Frontal cortex (tissue), 4 donors: ENCODE data around the gene WDTC1. TPM values are rescaled to one million over a fixed set of nuclear protein-coding genes. Genes with fewer than 3 reads are reported as not detected.
"Not testable (repeated sequence)": the region's sequence is repeated elsewhere in the genome, so short reads cannot be mapped to it uniquely, and the experiment has no call there.

Experiments used
- DNase-seq, 2 donors: peaks; one replicate each; pipeline ENCODE4 v3.0.0; 2012; ENCODE audit warnings: low spot score in 2 of 2
- FAIRE-seq: peaks from 2 replicates; lab custom pipeline; 2012; peaks lifted over from hg19 to GRCh38; lab: Jason Lieb, UNC
- total RNA-seq: library from RNA; depleted of rRNA; stranded (reverse); fragments of >200 nt; gene quantifications from one replicate; pipeline ENCODE4 v1.2.3, GENCODE V29; 2014
- donor health status: control.
- donor health status: control.
- donor health status: control.

The WDTC1 gene
- total RNA-seq, 1 donor from 2014 or later = 15.5 TPM

GRCh38 chr1:27241677-27242076, 7.2 kb downstream of the WDTC1 start:
- no peak for DNase-seq

GRCh38 chr1:27243665-27244064, 9.2 kb downstream of the WDTC1 start:
- not testable (repeated sequence) for FAIRE-seq, DNase-seq

More at GRCh38 chr1:27241677-27242076, 7.2 kb downstream of the WDTC1 start:
- no peak for FAIRE-seq

DNA sequence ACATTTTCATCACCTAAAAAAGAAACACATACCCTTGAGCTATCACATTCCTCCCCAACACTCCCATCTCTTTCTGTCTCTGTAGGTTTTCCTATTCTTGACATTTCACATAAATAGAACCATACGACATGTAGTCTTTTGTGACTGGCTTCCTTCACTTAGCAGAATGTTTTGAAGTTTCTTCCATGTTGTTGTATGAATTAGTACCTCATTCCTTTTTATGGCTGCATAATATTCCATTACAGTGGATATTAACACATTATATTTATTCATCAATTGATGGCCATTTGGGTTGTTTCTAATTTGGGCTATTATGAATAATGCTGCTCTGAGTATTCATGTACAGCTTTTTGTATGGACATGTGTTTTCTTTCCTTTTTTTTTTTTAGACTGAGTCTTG, 11.8 kb downstream of the WDTC1 start:
- no peak for FAIRE-seq
- DNase-seq = no peak

DNA sequence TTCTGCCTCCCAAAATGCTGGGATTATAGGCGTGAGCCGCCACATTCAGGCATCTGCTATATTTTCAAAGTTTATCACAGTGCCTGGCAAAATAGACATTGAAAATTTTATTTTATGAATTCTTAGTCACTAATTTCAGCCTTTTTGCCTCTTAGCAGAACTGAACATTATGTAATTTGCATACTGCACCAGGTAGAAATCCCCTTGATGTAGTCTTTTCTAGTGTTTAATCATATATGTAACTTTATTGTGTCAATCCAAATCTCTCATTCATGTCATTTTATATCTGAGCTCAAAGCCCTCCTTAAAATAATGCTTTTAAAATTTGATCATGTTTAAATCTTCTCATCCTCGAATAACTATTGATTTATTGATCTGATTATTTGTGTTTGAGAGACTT, 19.2 kb downstream of the WDTC1 start:
- FAIRE-seq (no peak), DNase-seq (no peak)

DNA sequence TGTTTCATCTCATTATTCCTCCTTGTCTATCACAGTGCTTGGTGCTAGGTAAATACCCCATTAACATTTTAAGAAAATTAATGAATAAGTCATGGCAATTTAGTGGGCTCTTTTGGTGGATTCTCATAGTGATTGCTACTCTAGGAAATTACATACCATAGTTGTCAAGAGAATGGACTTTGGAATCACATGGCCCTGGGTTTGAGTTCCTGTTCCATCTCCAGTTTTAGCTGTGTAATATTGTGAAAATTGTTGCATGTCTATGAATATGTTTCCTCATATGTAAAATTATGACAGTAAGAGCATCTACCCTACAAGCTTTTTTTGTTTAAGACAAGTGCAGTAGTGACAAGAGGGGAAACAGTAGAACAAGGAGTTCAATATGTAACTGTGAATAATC, 20.7 kb downstream of the WDTC1 start:
- FAIRE-seq (no peak), DNase-seq (no peak)

GRCh38 chr1:27257155-27257554, 22.7 kb downstream of the WDTC1 start:
- FAIRE-seq = no peak

GRCh38 chr1:27258598-27258997, 24.2 kb downstream of the WDTC1 start:
- DNase-seq = no peak

More at GRCh38 chr1:27257155-27257554, 22.7 kb downstream of the WDTC1 start:
- DNase-seq = no peak

GRCh38 chr1:27267153-27267552, 32.7 kb downstream of the WDTC1 start:
- FAIRE-seq (no peak), DNase-seq (no peak)

More at GRCh38 chr1:27258598-27258997, 24.2 kb downstream of the WDTC1 start:
- no peak for FAIRE-seq

DNA sequence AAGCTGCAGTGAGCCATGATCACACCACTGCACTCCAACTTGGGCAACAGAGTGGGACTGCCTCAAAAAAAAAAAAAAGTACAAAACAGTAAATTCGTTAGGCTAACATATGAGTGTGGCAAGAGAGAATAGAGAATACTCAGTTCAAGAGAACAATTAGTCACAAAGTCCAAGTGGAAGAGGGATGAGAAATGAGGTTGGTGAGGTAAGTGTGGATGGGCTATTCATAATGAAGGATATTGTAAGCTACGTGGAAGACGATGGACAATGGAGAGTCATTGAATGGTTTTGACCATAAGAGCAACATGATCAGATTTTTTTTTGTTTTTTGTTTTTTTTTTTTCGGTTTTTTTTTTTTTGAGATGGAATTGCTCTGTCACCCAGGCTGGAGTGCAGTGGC, 34.8 kb downstream of the WDTC1 start:
- FAIRE-seq (no peak), DNase-seq (no peak)

GRCh38 chr1:27274204-27274603, 39.8 kb downstream of the WDTC1 start:
- FAIRE-seq = no peak
- DNase-seq = no peak

GRCh38 chr1:27275696-27276095, 41.3 kb downstream of the WDTC1 start:
- no peak for FAIRE-seq

GRCh38 chr1:27284425-27285273, 50.2 kb downstream of the WDTC1 start:
- FAIRE-seq (no peak), DNase-seq (peak; percentile 75 to 84)

More at GRCh38 chr1:27275696-27276095, 41.3 kb downstream of the WDTC1 start:
- DNase-seq = no peak

DNA sequence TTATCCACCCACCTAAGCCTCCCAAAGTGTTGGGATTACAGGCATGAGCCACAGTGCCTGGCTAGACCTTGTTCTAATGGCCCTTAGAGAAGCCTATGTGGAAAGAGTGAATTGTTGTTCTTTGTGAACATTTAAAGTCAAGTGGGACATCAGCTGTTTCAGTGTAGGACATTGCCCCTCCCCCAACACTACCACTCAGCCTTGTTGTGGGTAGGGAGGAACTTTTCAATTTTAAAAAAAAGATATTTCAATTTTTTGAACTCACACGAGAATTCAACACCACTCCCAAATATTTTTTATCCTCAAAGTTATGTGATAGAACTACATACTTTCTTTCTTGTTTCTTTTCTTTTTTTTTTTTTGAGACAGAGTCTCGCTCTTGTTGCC, 50.8 kb downstream of the WDTC1 start:
- FAIRE-seq = no peak
- peak in 1 of 2 donors; percentile 27 for DNase-seq

- not testable (repeated sequence) for FAIRE-seq, DNase-seq
These were observed 51.4 kb downstream of the WDTC1 start for GRCh38 chr1:27285821-27286220.

DNA sequence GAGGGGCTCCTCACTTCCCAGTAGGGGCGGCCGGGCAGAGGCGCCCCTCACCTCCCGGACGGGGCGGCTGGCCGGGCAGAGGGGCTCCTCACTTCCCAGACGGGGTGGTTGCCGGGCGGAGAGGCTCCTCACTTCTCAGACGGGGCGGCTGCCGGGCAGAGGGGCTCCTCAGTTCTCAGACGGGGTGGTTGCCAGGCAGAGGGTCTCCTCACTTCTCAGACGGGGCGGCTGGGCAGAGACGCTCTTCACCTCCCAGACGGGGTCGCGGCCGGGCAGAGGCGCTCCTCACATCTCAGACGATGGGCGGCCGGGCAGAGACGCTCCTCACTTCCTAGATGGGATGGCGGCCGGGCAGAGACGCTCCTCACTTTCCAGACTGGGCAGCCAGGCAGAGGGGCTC, 54.7 kb downstream of the WDTC1 start:
- not testable (repeated sequence) for DNase-seq, FAIRE-seq

DNA sequence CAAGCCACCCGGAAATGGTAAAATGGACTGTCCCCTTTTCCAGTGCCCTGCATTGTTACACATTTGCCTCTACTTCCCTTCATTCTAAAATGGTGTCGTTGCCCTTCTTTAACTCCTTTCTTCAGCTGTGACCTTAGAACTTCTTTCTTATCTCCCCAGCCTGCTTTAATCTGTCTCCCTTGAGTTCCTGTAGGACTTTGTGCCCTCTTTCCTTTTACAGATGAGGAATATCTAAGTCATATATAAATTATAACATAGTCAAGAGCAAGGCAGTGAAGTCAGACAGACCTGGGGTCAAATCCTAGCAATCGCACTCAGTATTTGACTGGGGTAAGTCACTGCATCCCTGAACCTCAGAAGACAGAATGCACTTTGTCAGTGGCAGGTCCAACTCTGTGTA, 56.1 kb downstream of the WDTC1 start:
- no peak for FAIRE-seq

DNA sequence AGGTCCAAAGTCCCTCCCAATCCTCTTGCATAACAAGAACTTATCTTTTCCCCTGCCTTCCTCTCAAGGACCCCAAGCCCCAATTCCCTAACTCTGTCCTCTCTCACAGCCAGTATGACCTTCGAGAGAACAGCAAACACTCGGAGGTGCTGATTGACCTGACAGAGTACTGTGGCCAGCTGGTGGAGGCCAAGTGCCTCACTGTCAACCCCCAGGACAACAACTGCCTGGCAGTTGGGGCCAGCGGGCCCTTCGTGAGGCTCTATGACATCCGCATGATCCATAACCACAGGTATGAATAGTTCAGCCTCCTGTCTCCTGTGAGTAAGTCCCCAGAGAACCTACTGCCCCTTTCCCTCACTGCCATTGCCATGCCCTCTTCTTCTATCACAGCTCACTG, 57.7 kb downstream of the WDTC1 start:
- DNase-seq (no peak), FAIRE-seq (no peak)

More for the DNA sequence above, 56.1 kb downstream of the WDTC1 start:
- DNase-seq = no peak

DNA sequence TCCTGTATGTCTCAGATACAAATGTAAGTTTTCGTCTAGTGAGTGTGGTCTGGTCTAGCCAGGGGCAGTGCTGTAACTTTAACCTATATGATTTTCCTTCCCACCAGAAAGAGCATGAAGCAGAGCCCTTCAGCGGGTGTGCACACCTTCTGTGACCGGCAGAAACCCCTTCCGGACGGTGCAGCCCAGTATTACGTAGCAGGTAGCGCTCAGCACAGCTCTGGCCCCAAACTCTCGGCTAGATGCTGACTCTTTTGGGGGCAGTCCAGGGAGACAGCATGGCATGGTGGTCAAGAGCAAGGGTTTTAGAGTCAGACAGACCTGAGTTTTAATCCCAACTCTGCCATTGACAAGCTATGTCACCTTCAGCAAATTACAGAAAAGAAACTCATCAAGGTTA, 59.5 kb downstream of the WDTC1 start:
- DNase-seq (no peak), FAIRE-seq (no peak)

DNA sequence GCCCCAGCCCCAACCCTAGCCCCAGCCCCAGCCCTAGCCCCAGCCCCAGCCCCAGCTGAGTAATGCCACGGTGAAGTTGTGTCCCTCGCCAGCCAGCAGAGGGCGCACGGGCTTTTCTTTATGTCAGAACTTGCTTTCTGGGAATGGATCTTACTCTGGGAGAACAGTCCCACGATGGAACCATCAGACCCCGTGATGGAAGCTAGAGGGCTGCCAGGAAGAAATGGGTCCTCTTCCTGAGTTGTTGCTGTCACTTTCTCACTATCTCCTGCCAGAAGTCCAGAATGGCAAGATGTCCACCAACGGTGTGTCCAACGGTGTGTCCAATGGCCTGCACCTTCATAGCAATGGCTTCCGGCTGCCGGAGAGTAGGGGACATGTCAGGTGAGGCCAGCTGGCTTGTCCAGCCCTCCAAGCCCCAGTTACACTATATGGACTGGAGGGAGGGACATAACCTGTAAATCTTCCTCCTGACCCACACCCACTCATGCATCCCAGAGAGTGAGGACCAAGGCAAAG, 62.4 kb downstream of the WDTC1 start:
- DNase-seq = peak; percentile 66 to 82
- FAIRE-seq = no peak

GRCh38 chr1:27297903-27298302, 63.5 kb downstream of the WDTC1 start:
- DNase-seq = no peak
- FAIRE-seq = no peak

DNA sequence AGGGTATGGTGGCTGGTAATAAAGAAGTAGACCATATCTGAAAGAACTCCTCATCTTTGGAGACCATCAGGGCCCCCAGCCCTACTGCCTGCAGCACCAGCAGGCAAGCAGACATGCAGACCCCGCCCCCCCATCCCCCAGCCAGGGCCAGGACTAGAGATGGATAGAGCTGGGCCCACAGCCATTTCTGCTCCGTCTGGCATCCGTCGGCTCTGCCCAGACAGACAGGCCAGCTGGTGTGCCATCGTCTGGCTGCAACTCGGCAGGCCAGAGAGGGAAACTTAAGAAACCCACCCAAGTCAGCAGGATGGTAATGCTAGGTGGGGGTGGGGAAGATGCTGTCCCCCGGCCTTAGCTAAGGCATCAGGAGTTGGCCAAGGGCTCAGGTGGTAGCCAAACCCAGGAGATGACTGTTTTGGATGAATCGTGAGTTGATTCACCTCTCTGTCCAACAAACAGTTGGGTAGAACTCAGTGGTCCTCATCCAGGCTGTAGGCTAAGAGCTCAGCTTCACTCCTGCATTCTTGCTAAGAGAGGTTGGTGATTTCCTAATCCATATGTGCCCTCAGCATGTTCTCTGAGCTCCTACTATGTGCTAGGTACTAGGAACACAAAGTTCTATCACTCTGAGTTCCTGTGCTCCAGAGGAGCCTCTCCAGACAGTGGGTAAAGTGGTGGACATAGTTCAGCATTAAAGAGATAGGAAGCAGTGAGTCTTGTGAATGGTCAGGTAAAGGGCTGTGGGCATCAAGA, 64.4 kb downstream of the WDTC1 start:
- DNase-seq (no peak), FAIRE-seq (no peak)
